Measurements from ENCODE around the gene MYOG.

GRCh38 chr1:203091199-203091477 is 5.3 kb upstream of the MYOG start:
- TF ChIP-seq CTCF (IDR thresholded peaks at IDR 0.05): no peak
- TF ChIP-seq POLR2AphosphoS5 (IDR thresholded peaks at IDR 0.05): no peak

Data from transverse colon (tissue), 4 donors.